HEK293 (cell line): ENCODE results near the gene PAQR6.

ENCODE experiments used
- CTCF ChIA-PET: fragments of 350-600 bp; formaldehyde crosslinking; extraction: SDS; loops from one replicate; lab custom pipeline; 2021; ENCODE audit warnings: antibody characterized with exemption; lab: Yijun Ruan, JAX
- POLR2A ChIA-PET: fragments of 300-600 bp; formaldehyde crosslinking; extraction: SDS; loops from one replicate; lab custom pipeline; 2020; ENCODE audit warnings: antibody characterized with exemption, inconsistent platforms; lab: Yijun Ruan, JAX
- H3K27ac ChIP-seq: fragments of 200-500 bp; sonication (Bioruptor generic); 2 replicates; pipeline ENCODE4 v1.5.1; 2014; ENCODE audit warnings: low read depth, low read length, control low read depth, inconsistent platforms; ENCODE audit errors: extremely low read depth
- H3K36me3 ChIP-seq, 2 experiments: fragments of 200-500 bp in 1 of 2; sonication (Bioruptor generic) in 1 of 2; 1 replicate in 1 of 2; 2 replicates in 1 of 2; pipeline ENCODE4 v1.5.1; 2014 to 2017; ENCODE audit warnings: inconsistent platforms in 2 of 2, low read length in 2 of 2; ENCODE audit not compliant: control insufficient read depth in 2 of 2, insufficient read depth in 1 of 2
- H3K4me1 ChIP-seq: fragments of 200-500 bp; sonication (Bioruptor generic); 2 replicates; pipeline ENCODE4 v1.5.1; 2014; ENCODE audit warnings: mild to moderate bottlenecking, low read length, inconsistent platforms; ENCODE audit not compliant: control insufficient read depth, insufficient read depth
- H3K4me3 ChIP-seq: 2 replicates; pipeline ENCODE4 v1.5.1; 2011; ENCODE audit warnings: low read depth, mild to moderate bottlenecking, control low read depth, low read length, moderate library complexity
- H3K9me3 ChIP-seq: fragments of 200-500 bp; sonication (Bioruptor generic); 2 replicates; pipeline ENCODE4 v1.5.1; 2014; ENCODE audit warnings: low read depth, low read length, inconsistent platforms; ENCODE audit not compliant: control insufficient read depth, insufficient read depth
- AEBP2 ChIP-seq: fragments of 450-650 bp; formaldehyde crosslinking; IDR thresholded peaks from 2 replicates; pipeline ENCODE4 v1.5.1; 2016; ENCODE audit warnings: missing biosample characterization, missing genetic modification characterization, borderline replicate concordance
- CTCF ChIP-seq: fragments of 450-650 bp; formaldehyde crosslinking; IDR thresholded peaks from 2 replicates; pipeline ENCODE4 v1.5.1; 2016; ENCODE audit warnings: missing biosample characterization, missing genetic modification characterization
- EGR2 ChIP-seq: fragments of 450-650 bp; formaldehyde crosslinking; IDR thresholded peaks from 2 replicates; pipeline ENCODE4 v1.5.1; 2016; ENCODE audit warnings: low read depth, missing biosample characterization, missing genetic modification characterization
- FEZF1 ChIP-seq: fragments of 450-650 bp; formaldehyde crosslinking; IDR thresholded peaks from 2 replicates; pipeline ENCODE4 v1.5.1; 2016; ENCODE audit warnings: missing biosample characterization, missing genetic modification characterization
- RBAK ChIP-seq: fragments of 450-650 bp; formaldehyde crosslinking; IDR thresholded peaks from 2 replicates; pipeline ENCODE4 v1.5.1; 2016; ENCODE audit warnings: missing biosample characterization, missing genetic modification characterization
- SCRT1 ChIP-seq: fragments of 450-650 bp; formaldehyde crosslinking; IDR thresholded peaks from 2 replicates; pipeline ENCODE4 v1.5.1; 2016; ENCODE audit warnings: missing biosample characterization, missing genetic modification characterization, borderline replicate concordance
- SCRT2 ChIP-seq: fragments of 450-650 bp; formaldehyde crosslinking; IDR thresholded peaks from 2 replicates; pipeline ENCODE4 v1.5.1; 2016; ENCODE audit warnings: missing biosample characterization, missing genetic modification characterization
- ZNF146 ChIP-seq: fragments of 450-650 bp; formaldehyde crosslinking; IDR thresholded peaks from 2 replicates; pipeline ENCODE4 v1.5.1; 2016; ENCODE audit warnings: missing biosample characterization, missing genetic modification characterization
- ZNF24 ChIP-seq: fragments of 450-650 bp; formaldehyde crosslinking; IDR thresholded peaks from 2 replicates; pipeline ENCODE4 v1.5.1; 2016; ENCODE audit warnings: missing biosample characterization, missing genetic modification characterization
- ZNF266 ChIP-seq: fragments of 450-650 bp; formaldehyde crosslinking; IDR thresholded peaks from 2 replicates; pipeline ENCODE4 v1.5.1; 2016; ENCODE audit warnings: missing biosample characterization, missing genetic modification characterization, low read depth
- ZNF473 ChIP-seq: fragments of 450-650 bp; formaldehyde crosslinking; IDR thresholded peaks from 2 replicates; pipeline ENCODE4 v1.5.1; 2017; ENCODE audit warnings: missing biosample characterization, missing genetic modification characterization
- ZNF501 ChIP-seq: fragments of 450-650 bp; formaldehyde crosslinking; IDR thresholded peaks from 2 replicates; pipeline ENCODE4 v1.5.1; 2016; ENCODE audit warnings: missing biosample characterization, missing genetic modification characterization
- ZNF514 ChIP-seq: fragments of 450-650 bp; formaldehyde crosslinking; IDR thresholded peaks from 2 replicates; pipeline ENCODE4 v1.5.1; 2016; ENCODE audit warnings: missing biosample characterization, missing genetic modification characterization
- ZNF580 ChIP-seq: fragments of 450-650 bp; formaldehyde crosslinking; IDR thresholded peaks from 2 replicates; pipeline ENCODE4 v1.5.1; 2016; ENCODE audit warnings: missing biosample characterization, missing genetic modification characterization
- ZNF596 ChIP-seq: fragments of 450-650 bp; IDR thresholded peaks from 2 replicates; pipeline ENCODE4 v1.5.0; 2018; ENCODE audit warnings: missing biosample characterization, mild to moderate bottlenecking, missing genetic modification characterization, moderate library complexity
- ZNF664 ChIP-seq: fragments of 450-650 bp; formaldehyde crosslinking; IDR thresholded peaks from 2 replicates; pipeline ENCODE4 v1.5.1; 2016; ENCODE audit warnings: missing biosample characterization, missing genetic modification characterization
- ZNF791 ChIP-seq: fragments of 450-650 bp; formaldehyde crosslinking; IDR thresholded peaks from 2 replicates; pipeline ENCODE4 v1.5.1; 2016; ENCODE audit warnings: missing biosample characterization, missing genetic modification characterization
- ZXDB ChIP-seq: fragments of 450-650 bp; formaldehyde crosslinking; IDR thresholded peaks from 2 replicates; pipeline ENCODE4 v1.5.1; 2016; ENCODE audit warnings: missing biosample characterization, missing genetic modification characterization

Gene PAQR6

GRCh38 chr1:156212833-156213643, 34.8 kb downstream of the PAQR6 start, which contains the start of gene PMF1 (continued):
- TF ChIP-seq ZNF596 (tag by site-specific recombination): no peak
- TF ChIP-seq ZXDB: peak; percentile 95

- Histone ChIP-seq H3K4me3 (no peak overlapping the region), H3K27ac (no peak overlapping the region), H3K9me3 (no peaks in the 10 kb centered on the region), H3K4me1 (no peaks in the 10 kb centered on the region), H3K36me3 (peaks cover 10 to 50% of the 10 kb centered on the region in 2 experiments; a peak in 2 of 3 replicates)
- CTCF ChIA-PET: interaction anchor here (0.6 to 3.9 kb wide), 4 partner anchors 13 to 276 kb away, joined by 3 to 29 read pairs (median 5); no protein-coding TSS in a partner anchor
- POLR2A ChIA-PET: interaction anchor here (0.7 to 2.7 kb wide), 18 partner anchors 9 to 127 kb away, joined by 3 to 49 read pairs (median 6); partner anchors contain the start of genes LMNA, SEMA4A, SLC25A44 and SMG5
- TF ChIP-seq ZNF146 (tag by site-specific recombination): no peak
- no peak for TF ChIP-seq ZNF473 (tag by site-specific recombination)
- TF ChIP-seq ZNF580: no peak
- TF ChIP-seq ZNF266 (tag by site-specific recombination): no peak
- TF ChIP-seq ZNF514 (tag by site-specific recombination): no peak
- TF ChIP-seq EGR2 (tag by site-specific recombination): no peak
These were observed 35.7 kb downstream of the PAQR6 start for GRCh38 chr1:156212130-156212529.

GRCh38 chr1:156211243-156211642, 36.6 kb downstream of the PAQR6 start:
- Histone ChIP-seq H3K27ac (no peak overlapping the region), H3K4me3 (no peak overlapping the region), H3K9me3 (no peaks in the 10 kb centered on the region), H3K36me3 (peaks cover 13 to 57% of the 10 kb centered on the region in 2 experiments; a peak in 2 of 3 replicates)
- ChIA-PET CTCF (interaction anchor here (0.7 to 1.3 kb wide), 3 partner anchors 12 to 16 kb away, joined by 3 to 7 read pairs (median 4); no protein-coding TSS in a partner anchor), POLR2A (no interaction called here)
- TF ChIP-seq SCRT1 (tag by site-specific recombination): peak; percentile 68; the same call in 1 of the 2 replicates
- TF ChIP-seq ZNF664 (tag by site-specific recombination): no peak
- no peak for TF ChIP-seq FEZF1 (tag by site-specific recombination)
- TF ChIP-seq CTCF (tag by site-specific recombination): no peak
- TF ChIP-seq SCRT2 (tag by site-specific recombination): peak; percentile 94
- TF ChIP-seq ZNF24: no peak
- no peak for TF ChIP-seq ZNF791 (tag by site-specific recombination)
- TF ChIP-seq, all 188 proteins: peak for 2
- H3K4me1 ChIP-seq: no peaks in the 10 kb centered on the region

- Histone ChIP-seq H3K9me3 (no peaks in the 10 kb centered on the region), H3K4me1 (no peaks in the 10 kb centered on the region), H3K36me3 (peaks cover 21 to 72% of the 10 kb centered on the region in 2 experiments; a peak in 2 of 3 replicates), H3K4me3 (no peak overlapping the region), H3K27ac (no peak overlapping the region)
- CTCF ChIA-PET: no interaction called here
- TF ChIP-seq AEBP2 (no peak), RBAK (tag by site-specific recombination) (no peak), ZNF501 (tag by site-specific recombination) (no peak)
- POLR2A ChIA-PET: interaction anchor here (1.5 kb wide), 1 partner anchor 11 kb away, joined by 3 read pairs; the partner anchor contains the start of gene SLC25A44
These were observed 43.2 kb downstream of the PAQR6 start for GRCh38 chr1:156204686-156205085.
